BE2C (cell line): ENCODE data around the gene FOXS1. TPM values are rescaled to one million over a fixed set of nuclear protein-coding genes. Genes with fewer than 3 reads are reported as not detected.
A peak's percentile ranks its signal among the peaks of the same experiment; 100 is the strongest.

Source experiments
- DNase-seq: peaks from one replicate; pipeline ENCODE4 v3.0.0-alpha.2; 2020
- H3K27me3 ChIP-seq: fragments of 250-450 bp; sonication (Bioruptor Pico); 2 replicates; pipeline ENCODE4 v1.5.1; 2020; ENCODE audit warnings: mild to moderate bottlenecking
- H3K36me3 ChIP-seq: fragments of 250-450 bp; sonication (Bioruptor Pico); 2 replicates; pipeline ENCODE4 v1.5.1; 2020; ENCODE audit warnings: mild to moderate bottlenecking
- H3K4me1 ChIP-seq: fragments of 250-450 bp; sonication (Bioruptor Pico); 2 replicates; pipeline ENCODE4 v1.5.1; 2020
- H3K4me3 ChIP-seq: 2 replicates; pipeline ENCODE4 v1.5.1; 2011; ENCODE audit warnings: low read depth, low read length
- H3K9me3 ChIP-seq: fragments of 250-450 bp; sonication (Bioruptor Pico); 2 replicates; pipeline ENCODE4 v1.5.1; 2020
- CTCF ChIP-seq: IDR thresholded peaks from 2 replicates; pipeline ENCODE4 v1.5.1; 2012; ENCODE audit warnings: mild to moderate bottlenecking, low read depth, low read length
- polyA plus RNA-seq: library from polyadenylated mRNA; unstranded; fragments of >200 nt; gene quantifications from one replicate; pipeline ENCODE4 v1.2.1, GENCODE V29; 2012; ENCODE audit warnings: low read depth, missing spikeins; ENCODE audit not compliant: insufficient read length, insufficient read depth

FOXS1 gene
- polyA plus RNA-seq, result not detected

DNA sequence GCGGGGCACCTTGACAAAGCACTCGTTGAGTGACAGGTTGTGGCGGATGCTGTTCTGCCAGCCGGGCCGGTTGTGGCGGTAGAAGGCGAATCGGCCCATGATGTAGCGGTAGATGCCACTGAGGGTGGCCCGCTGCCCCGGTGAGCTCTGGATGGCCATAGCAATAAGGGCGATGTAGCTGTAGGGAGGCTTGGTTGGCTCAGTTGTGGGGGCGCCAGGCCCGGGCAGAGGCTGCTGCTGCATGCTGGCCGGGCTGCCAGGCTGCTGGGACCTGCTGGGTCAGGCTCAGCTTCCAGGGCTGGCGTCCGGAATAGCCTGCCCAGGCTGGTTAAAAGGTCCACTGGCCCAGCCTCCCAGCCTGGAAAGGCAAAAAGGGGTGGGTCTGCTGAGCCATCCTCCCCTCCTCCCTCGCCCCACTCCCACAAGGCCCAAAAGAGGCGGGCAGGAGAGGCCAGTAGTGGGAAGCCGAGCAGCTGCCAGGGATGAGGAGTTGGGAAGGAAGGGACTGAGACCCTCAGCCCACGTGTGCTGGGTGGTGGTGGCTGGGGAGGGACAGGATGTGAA, at the start of gene FOXS1:
Gene FOXS1 (minus strand): TSS at position 305 of the 564 bp plus-strand sequence. CDS start 62 bp downstream, at position 243.
- H3K27me3 ChIP-seq, result peaks cover 14% of the 10 kb centered on the region
- no peaks in the 10 kb centered on the region for H3K36me3 ChIP-seq
- no peak for DNase-seq
- H3K9me3 ChIP-seq, result no peaks in the 10 kb centered on the region
- no peak within 1 kb of the TSS for H3K4me3 ChIP-seq
- TF ChIP-seq CTCF, result no peak
- H3K4me1 ChIP-seq, result peaks cover 9% of the 10 kb centered on the region

- TF ChIP-seq CTCF, result no peak
- H3K4me3 ChIP-seq, result no peak overlapping the region
Measured at GRCh38 chr20:31890646-31891045, 45.2 kb upstream of the FOXS1 start.

DNA sequence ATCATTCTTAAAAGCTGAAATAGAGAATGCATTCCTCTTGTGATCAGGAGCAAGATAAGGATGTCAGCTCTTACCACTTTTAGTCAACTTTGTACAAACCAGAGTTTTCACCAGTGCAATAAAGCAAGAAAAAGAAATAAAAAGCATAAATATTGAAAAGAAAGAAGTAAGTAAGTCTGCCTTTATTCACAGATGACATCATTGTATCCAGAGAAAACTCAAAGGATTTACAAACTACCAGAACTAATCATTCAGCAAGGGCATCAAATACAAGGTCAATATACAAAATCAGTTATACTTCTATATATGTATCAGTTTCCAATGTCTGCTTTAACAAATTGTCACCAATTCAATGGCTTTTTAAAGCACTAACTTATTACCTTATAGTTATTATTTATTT, 38.4 kb upstream of the FOXS1 start:
- no peaks in the 10 kb centered on the region for H3K27me3 ChIP-seq
- no peaks in the 10 kb centered on the region for H3K4me1 ChIP-seq
- DNase-seq, result no peak
- H3K4me3 ChIP-seq, result no peak overlapping the region
- H3K9me3 ChIP-seq, result no peaks in the 10 kb centered on the region
- no peaks in the 10 kb centered on the region for H3K36me3 ChIP-seq
- TF ChIP-seq CTCF, result no peak

More at GRCh38 chr20:31890646-31891045, 45.2 kb upstream of the FOXS1 start:
- Histone ChIP-seq H3K27me3 (no peaks in the 10 kb centered on the region), H3K4me1 (no peaks in the 10 kb centered on the region), H3K36me3 (no peaks in the 10 kb centered on the region), H3K9me3 (no peaks in the 10 kb centered on the region)
- DNase-seq, result no peak

DNA sequence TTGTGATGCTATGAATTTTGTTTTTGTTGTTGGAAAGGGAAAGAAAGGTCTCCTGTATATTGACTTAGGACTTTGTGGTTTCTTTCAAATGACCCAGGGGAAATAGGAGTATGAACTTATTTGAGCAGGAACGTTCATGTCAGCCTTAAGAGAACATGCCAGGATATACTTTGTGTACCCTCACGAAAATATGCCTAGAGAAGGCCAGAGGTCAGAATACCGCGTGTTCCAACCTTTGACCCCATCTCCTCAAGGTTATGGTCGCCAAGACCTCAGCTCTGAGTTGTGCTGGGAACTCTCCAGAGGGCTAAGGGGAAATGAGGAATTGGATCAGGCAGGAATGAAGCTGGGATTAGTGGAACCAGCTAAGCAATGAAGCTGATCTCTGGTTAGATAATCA, 36.5 kb upstream of the FOXS1 start:
- no peak for DNase-seq
- Histone ChIP-seq H3K4me1 (no peaks in the 10 kb centered on the region), H3K4me3 (no peak overlapping the region), H3K9me3 (no peaks in the 10 kb centered on the region), H3K27me3 (no peaks in the 10 kb centered on the region), H3K36me3 (no peaks in the 10 kb centered on the region)
- TF ChIP-seq CTCF, result no peak

GRCh38 chr20:31879143-31879987, 34.0 kb upstream of the FOXS1 start:
- DNase-seq, result peak; percentile 97
- Histone ChIP-seq H3K27me3 (no peaks in the 10 kb centered on the region), H3K36me3 (no peaks in the 10 kb centered on the region), H3K4me1 (no peaks in the 10 kb centered on the region), H3K4me3 (peak overlapping the region; percentile 74), H3K9me3 (no peaks in the 10 kb centered on the region)
- no peak for TF ChIP-seq CTCF

- no peak for DNase-seq
- no peak overlapping the region for H3K4me3 ChIP-seq
Measured at GRCh38 chr20:31877684-31878083, 32.3 kb upstream of the FOXS1 start.

More at GRCh38 chr20:31877684-31878083, 32.3 kb upstream of the FOXS1 start:
- H3K36me3 ChIP-seq, result no peaks in the 10 kb centered on the region
- no peaks in the 10 kb centered on the region for H3K9me3 ChIP-seq
- H3K27me3 ChIP-seq, result no peaks in the 10 kb centered on the region
- H3K4me1 ChIP-seq, result no peaks in the 10 kb centered on the region
- TF ChIP-seq CTCF, result no peak
